Ishikawa (cell line): ENCODE results near the gene ZKSCAN3.

Experiments used
- CEBPB ChIP-seq: IDR thresholded peaks from 2 replicates; pipeline ENCODE4 v1.6.1; 2012
- CREB1 ChIP-seq: IDR thresholded peaks from 2 replicates; pipeline ENCODE4 v1.6.1; 2012; ENCODE audit warnings: low read depth
- EGR1 ChIP-seq: IDR thresholded peaks from 2 replicates; pipeline ENCODE4 v1.6.1; 2012
- EP300 ChIP-seq: IDR thresholded peaks from 2 replicates; pipeline ENCODE4 v1.6.1; 2012; ENCODE audit warnings: borderline replicate concordance
- FOXM1 ChIP-seq: IDR thresholded peaks from 2 replicates; pipeline ENCODE4 v1.6.1; 2012; ENCODE audit warnings: low read depth, borderline replicate concordance
- NFIC ChIP-seq: IDR thresholded peaks from 2 replicates; pipeline ENCODE4 v1.6.1; 2012
- RAD21 ChIP-seq: IDR thresholded peaks from 2 replicates; pipeline ENCODE4 v1.6.1; 2012; ENCODE audit warnings: low read depth
- REST ChIP-seq: IDR thresholded peaks from 2 replicates; pipeline ENCODE4 v1.6.1; 2012; ENCODE audit warnings: low read depth, mild to moderate bottlenecking
- TAF1 ChIP-seq: IDR thresholded peaks from 2 replicates; pipeline ENCODE4 v1.6.1; 2012; ENCODE audit warnings: low read depth, mild to moderate bottlenecking
- TCF12 ChIP-seq: IDR thresholded peaks from 2 replicates; pipeline ENCODE4 v1.6.1; 2012; ENCODE audit warnings: low read depth
- TEAD4 ChIP-seq: IDR thresholded peaks from 2 replicates; pipeline ENCODE4 v1.6.1; 2012
- USF1 ChIP-seq: IDR thresholded peaks from 2 replicates; pipeline ENCODE4 v1.6.1; 2012
- YY1 ChIP-seq: IDR thresholded peaks from 2 replicates; pipeline ENCODE4 v1.6.1; 2012; ENCODE audit warnings: low read depth
- ZBTB7A ChIP-seq: IDR thresholded peaks from 2 replicates; pipeline ENCODE4 v1.6.1; 2012; ENCODE audit warnings: low read depth
- TF ChIP-seq, protein P1 (sequence below): IDR thresholded peaks from 2 replicates; pipeline ENCODE4 v1.6.1; 2012

The ZKSCAN3 gene

GRCh38 chr6:28315628-28316027, 34.1 kb upstream of the ZKSCAN3 start:
- TF ChIP-seq TAF1 (no peak), EP300 (no peak)

- TF ChIP-seq FOXM1 (no peak), TEAD4 (no peak), USF1 (no peak), NFIC (no peak), EGR1 (no peak)
Observed at GRCh38 chr6:28322661-28323060, 27.1 kb upstream of the ZKSCAN3 start.

GRCh38 chr6:28323813-28324424, 25.8 kb upstream of the ZKSCAN3 start:
- TF ChIP-seq TEAD4 (no peak), ZBTB7A (no peak), FOXM1 (no peak), EGR1 (no peak), USF1 (no peak), CEBPB (no peak), TCF12 (no peak), EP300 (no peak), RAD21 (no peak), YY1 (no peak), CREB1 (no peak), NFIC (no peak), REST (no peak), TAF1 (no peak)
- TF ChIP-seq, protein P1, sequence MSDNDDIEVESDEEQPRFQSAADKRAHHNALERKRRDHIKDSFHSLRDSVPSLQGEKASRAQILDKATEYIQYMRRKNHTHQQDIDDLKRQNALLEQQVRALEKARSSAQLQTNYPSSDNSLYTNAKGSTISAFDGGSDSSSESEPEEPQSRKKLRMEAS: no peak

- no peak for TF ChIP-seq TEAD4
- TF ChIP-seq NFIC: no peak
- no peak for TF ChIP-seq EGR1
- no peak for TF ChIP-seq YY1
- TF ChIP-seq FOXM1: no peak
- TF ChIP-seq TCF12: no peak
- TF ChIP-seq, protein P1: no peak
- TF ChIP-seq RAD21: no peak
- no peak for TF ChIP-seq USF1
- no peak for TF ChIP-seq CEBPB
- TF ChIP-seq ZBTB7A: no peak
- TF ChIP-seq EP300: no peak
- no peak for TF ChIP-seq CREB1
- no peak for TF ChIP-seq TAF1
- no peak for TF ChIP-seq REST
Observed at GRCh38 chr6:28326371-28326948, 23.3 kb upstream of the ZKSCAN3 start.

DNA sequence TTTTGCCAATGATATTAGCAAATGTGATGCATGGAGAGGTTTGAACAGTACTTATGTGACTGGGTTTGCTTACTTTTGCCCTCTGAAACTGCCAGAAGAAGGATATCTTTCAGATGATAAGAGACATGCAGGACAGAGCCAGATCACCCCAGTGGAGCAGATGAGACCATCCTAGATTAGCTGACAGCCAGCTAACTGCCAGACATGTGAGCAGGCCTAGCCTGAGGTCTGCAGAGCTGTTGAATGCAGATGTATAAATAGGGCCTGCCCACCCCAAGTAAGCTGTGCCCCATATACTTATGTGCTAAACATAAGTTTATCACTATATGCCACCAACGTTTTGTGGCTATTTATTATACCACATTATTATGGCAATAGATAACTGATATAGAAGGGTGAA, 19.7 kb upstream of the ZKSCAN3 start:
- TF ChIP-seq, protein P1: no peak
- TF ChIP-seq RAD21 (no peak), ZBTB7A (no peak)

DNA sequence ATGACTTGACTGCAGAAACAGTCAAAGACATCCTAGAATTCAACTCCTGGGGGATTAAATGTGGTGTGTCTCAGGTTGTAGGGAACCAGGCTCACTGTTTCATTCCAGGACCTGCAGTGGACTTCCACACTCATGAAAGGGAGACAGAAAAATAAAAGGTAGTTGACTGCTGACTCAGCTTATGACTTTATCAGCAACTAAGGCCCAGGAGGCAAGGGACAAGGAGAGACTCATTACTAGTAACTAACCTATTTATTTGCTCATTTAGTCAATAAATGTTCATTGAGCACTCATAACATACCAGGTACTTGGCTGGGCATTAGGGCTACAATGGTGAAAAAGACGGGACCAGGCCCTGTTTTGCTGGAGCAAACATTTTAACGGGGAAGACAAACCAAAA, 16.7 kb upstream of the ZKSCAN3 start:
- TF ChIP-seq CEBPB (no peak), TAF1 (no peak), RAD21 (no peak), TEAD4 (no peak), USF1 (no peak), NFIC (no peak), FOXM1 (no peak), CREB1 (no peak), YY1 (no peak), ZBTB7A (no peak), TCF12 (no peak), EGR1 (no peak), REST (no peak), EP300 (no peak)
- TF ChIP-seq, protein P1: no peak
